ENCODE results near the gene MTUS2. TPM values are rescaled to one million over a fixed set of nuclear protein-coding genes. Genes with fewer than 3 reads are reported as not detected.
"Not testable (repeated sequence)": the region's sequence is repeated elsewhere in the genome, so short reads cannot be mapped to it uniquely, and the experiment has no call there.

Gene MTUS2
- total and polyA plus RNA-seq, 5 donors from 2014 or later, result 0.02 to 0.03 (median 0.03) TPM; not detected in 2

DNA sequence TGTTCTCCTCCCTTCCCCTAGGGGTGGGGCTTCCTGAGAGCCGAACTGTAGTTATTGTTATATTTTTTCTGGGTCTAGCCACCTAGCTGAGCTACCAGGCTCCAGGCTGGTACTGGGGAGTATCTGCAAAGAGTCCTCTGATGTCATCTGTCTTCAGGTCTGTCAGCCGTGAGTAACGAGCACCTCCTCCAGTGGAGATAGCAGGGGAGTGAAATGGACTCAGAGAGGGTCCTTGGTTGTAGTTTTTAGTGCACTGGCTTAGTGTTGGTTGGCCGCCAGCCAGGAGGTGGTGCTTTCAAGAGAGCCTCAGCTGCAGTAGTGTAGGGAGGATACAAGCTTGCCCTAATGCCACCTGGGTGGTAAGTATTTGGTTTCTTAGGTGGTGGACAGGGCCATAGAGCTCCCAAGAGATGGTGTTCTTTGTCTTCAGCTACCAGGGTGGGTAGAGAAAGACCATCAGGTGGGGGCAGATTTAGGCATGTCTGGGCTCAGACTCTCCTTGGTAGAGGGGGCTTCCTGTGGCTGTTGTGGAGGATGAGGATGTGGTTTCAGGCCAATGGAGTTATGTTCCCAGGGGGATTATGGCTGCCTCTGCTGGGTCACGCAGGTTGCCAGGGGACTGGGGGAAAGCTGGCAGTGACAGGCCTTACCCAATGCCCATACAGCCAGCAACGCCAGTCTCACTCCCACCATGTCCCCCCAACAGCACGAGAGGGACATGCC is 525.9 kb downstream of the MTUS2 start:
- H3K4me3 ChIP-seq (ENCODE audit: low read depth, low read length); ATAC-seq (ENCODE audit: low read depth in 2 of 2); H3K9me3 ChIP-seq (ENCODE audit: control insufficient read depth in 2 of 2, low read length in 2 of 2); H3K27ac Mint-ChIP-seq; H3K27me3 ChIP-seq (ENCODE audit: control insufficient read depth, insufficient read depth, low read length); H3K36me3 ChIP-seq (ENCODE audit: control insufficient read depth, insufficient read depth, low read length); H3K27ac ChIP-seq (ENCODE audit: insufficient read depth, low read length, poor library complexity, severe bottlenecking); H3K36me3 Mint-ChIP-seq; H3K9me3 Mint-ChIP-seq; H3K4me1 Mint-ChIP-seq; DNase-seq; H3K4me1 ChIP-seq (ENCODE audit: control insufficient read depth, insufficient read depth, low read length, poor library complexity, severe bottlenecking): not testable (repeated sequence)
- Mint-ChIP-seq H3K4me3 (peak overlapping the region in 1 of 4 donors; percentile 39), H3K27me3 (peaks cover 13% of the 10 kb centered on the region)

DNA sequence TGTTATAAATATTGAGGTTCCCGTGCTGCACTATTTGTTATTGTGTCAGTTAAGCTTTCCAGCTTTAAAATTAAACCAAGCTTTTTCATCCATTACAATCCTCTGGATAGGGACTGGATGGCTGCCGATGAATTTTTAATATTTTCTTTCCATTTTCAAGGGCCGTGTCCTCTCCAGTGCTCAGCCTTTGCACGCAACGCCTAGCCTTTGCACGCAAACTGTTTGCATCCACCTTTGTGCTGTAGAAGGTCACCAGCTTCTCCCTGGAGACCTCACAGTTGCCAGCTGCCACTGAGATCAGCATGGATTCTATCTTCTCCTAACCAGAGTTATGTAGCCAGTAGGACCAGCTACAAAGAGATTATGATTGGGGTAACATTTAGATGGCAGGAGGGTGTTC is 534.9 kb downstream of the MTUS2 start:
- peaks cover 20% of the 10 kb centered on the region for H3K27me3 Mint-ChIP-seq

DNA sequence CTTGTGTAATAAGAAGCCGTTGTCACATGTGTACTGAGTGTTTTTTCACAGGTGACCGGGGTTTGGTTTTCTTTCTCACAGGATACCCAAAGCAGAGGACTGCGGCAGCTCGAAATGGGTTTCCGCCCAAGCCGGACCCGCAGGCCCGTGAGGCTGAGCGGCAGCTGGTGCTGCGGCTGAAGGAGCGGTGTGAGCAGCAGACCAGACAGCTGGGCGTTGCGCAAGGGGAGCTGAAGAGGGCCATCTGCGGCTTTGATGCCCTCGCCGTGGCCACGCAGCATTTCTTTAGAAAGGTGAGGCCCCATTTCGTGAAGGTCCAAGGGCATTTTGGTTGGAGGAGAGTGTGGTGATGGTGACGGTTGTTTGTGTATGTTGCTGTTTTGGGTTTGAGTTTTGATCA is 539.0 kb downstream of the MTUS2 start:
- H3K36me3 ChIP-seq (ENCODE audit: control insufficient read depth, insufficient read depth, low read length), result no peaks in the 10 kb centered on the region
- no peak for ATAC-seq (ENCODE audit: low read depth in 2 of 2)

More for the DNA sequence above, 534.9 kb downstream of the MTUS2 start:
- Mint-ChIP-seq H3K27ac (no peak overlapping the region), H3K36me3 (no peaks in the 10 kb centered on the region), H3K4me1 (no peaks in the 10 kb centered on the region), H3K9me3 (peaks cover 0 to 2% (median 0%) of the 10 kb centered on the region in 7 donors), H3K4me3 (no peak overlapping the region)
- no peak overlapping the region for H3K4me3 ChIP-seq (ENCODE audit: low read depth, low read length)
- no peaks in the 10 kb centered on the region for H3K36me3 ChIP-seq (ENCODE audit: control insufficient read depth, insufficient read depth, low read length)
- ATAC-seq (ENCODE audit: low read depth in 2 of 2) (no peak), DNase-seq (no peak)
- no peaks in the 10 kb centered on the region for H3K27me3 ChIP-seq (ENCODE audit: control insufficient read depth, insufficient read depth, low read length)
- H3K27ac ChIP-seq (ENCODE audit: insufficient read depth, low read length, poor library complexity, severe bottlenecking), result no peak overlapping the region
- H3K9me3 ChIP-seq (ENCODE audit: control insufficient read depth in 2 of 2, low read length in 2 of 2), result no peaks in the 10 kb centered on the region
- H3K4me1 ChIP-seq (ENCODE audit: control insufficient read depth, insufficient read depth, low read length, poor library complexity, severe bottlenecking), result no peaks in the 10 kb centered on the region

DNA sequence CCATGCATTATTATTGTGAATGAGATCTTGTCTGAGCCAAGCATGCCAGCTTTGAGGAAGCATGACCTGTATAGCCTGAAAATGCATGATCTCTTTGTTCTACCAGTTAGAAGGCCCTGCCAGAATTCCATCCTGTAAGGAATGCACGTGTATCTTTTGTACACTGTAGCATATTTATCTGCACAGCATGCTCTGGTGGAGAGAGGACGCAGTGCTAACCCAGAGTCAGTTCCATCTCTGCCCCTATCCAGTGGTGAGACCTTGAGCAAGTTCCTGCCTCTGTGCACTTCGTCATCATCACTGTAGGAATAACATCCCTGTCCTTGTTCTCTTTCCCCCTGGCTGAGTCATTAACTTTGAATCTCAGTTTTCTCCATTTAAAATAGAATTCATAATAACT is 541.6 kb downstream of the MTUS2 start:
- no peaks in the 10 kb centered on the region for H3K9me3 ChIP-seq (ENCODE audit: control insufficient read depth in 2 of 2, low read length in 2 of 2)
- H3K4me1 ChIP-seq (ENCODE audit: control insufficient read depth, insufficient read depth, low read length, poor library complexity, severe bottlenecking), result no peaks in the 10 kb centered on the region
- H3K4me1 Mint-ChIP-seq, result peaks cover 0 to 5% (median 0%) of the 10 kb centered on the region in 4 donors
- H3K27me3 Mint-ChIP-seq, result peaks cover 8% of the 10 kb centered on the region
- no peak for ATAC-seq (ENCODE audit: low read depth in 2 of 2)
- H3K4me3 ChIP-seq (ENCODE audit: low read depth, low read length), result no peak overlapping the region
- no peak overlapping the region for H3K27ac ChIP-seq (ENCODE audit: insufficient read depth, low read length, poor library complexity, severe bottlenecking)
- H3K9me3 Mint-ChIP-seq, result no peaks in the 10 kb centered on the region
- no peaks in the 10 kb centered on the region for H3K27me3 ChIP-seq (ENCODE audit: control insufficient read depth, insufficient read depth, low read length)
- DNase-seq, result no peak
- no peak overlapping the region for H3K4me3 Mint-ChIP-seq
- no peaks in the 10 kb centered on the region for H3K36me3 Mint-ChIP-seq
- no peaks in the 10 kb centered on the region for H3K36me3 ChIP-seq (ENCODE audit: control insufficient read depth, insufficient read depth, low read length)
- H3K27ac Mint-ChIP-seq, result no peak overlapping the region

More for the DNA sequence above, 539.0 kb downstream of the MTUS2 start:
- no peaks in the 10 kb centered on the region for H3K9me3 Mint-ChIP-seq
- Histone ChIP-seq H3K9me3 (ENCODE audit: control insufficient read depth in 2 of 2, low read length in 2 of 2) (no peaks in the 10 kb centered on the region), H3K27me3 (ENCODE audit: control insufficient read depth, insufficient read depth, low read length) (no peaks in the 10 kb centered on the region), H3K27ac (ENCODE audit: insufficient read depth, low read length, poor library complexity, severe bottlenecking) (no peak overlapping the region), H3K4me1 (ENCODE audit: control insufficient read depth, insufficient read depth, low read length, poor library complexity, severe bottlenecking) (no peaks in the 10 kb centered on the region), H3K4me3 (ENCODE audit: low read depth, low read length) (no peak overlapping the region)
- no peak overlapping the region for H3K27ac Mint-ChIP-seq
- DNase-seq, result no peak
- H3K36me3 Mint-ChIP-seq, result no peaks in the 10 kb centered on the region
- H3K4me3 Mint-ChIP-seq, result no peak overlapping the region
- H3K4me1 Mint-ChIP-seq, result peaks cover 0 to 5% (median 0%) of the 10 kb centered on the region in 4 donors
- H3K27me3 Mint-ChIP-seq, result peaks cover 11% of the 10 kb centered on the region

DNA sequence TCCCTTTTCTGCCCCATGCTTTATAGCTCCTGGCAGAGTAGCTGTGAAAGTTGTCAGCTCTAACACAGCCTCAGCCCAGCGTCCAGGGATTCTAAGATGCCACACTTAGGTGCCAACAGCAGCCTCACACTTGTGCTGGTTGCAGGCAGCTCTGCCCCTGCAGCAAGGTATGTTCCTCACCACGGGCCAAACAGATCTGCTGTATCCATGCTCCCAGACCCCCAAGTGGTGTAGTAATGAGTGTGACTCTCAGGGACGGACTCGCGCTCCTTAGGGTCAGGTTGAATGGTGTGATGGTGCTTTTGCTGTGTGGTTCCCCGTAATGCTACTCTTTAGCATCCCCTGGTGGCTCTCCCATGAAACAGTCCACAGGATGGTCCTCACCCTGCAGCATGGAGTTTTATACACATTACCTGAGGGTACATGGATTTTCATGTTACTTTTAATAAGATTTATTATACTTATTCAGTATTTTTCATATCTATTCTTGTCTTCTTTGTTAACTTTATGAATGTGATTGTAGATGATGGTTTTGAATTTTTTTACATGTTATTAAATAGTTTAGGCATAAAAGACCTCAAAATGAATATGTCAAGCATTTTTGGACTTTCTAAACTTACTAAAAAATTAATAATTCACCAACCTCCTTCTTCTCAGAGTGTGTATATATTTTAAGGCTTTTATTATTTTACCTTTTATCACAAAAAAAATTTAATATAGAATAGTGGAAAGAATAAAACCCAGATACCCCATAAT is 542.9 kb downstream of the MTUS2 start:
- Mint-ChIP-seq H3K9me3 (no peaks in the 10 kb centered on the region), H3K27ac (no peak overlapping the region), H3K36me3 (no peaks in the 10 kb centered on the region), H3K4me3 (peak overlapping the region in 1 of 4 donors; percentile 41), H3K27me3 (peaks cover 8% of the 10 kb centered on the region), H3K4me1 (peaks cover 0 to 5% (median 0%) of the 10 kb centered on the region in 4 donors)
- H3K4me1 ChIP-seq (ENCODE audit: control insufficient read depth, insufficient read depth, low read length, poor library complexity, severe bottlenecking), result no peaks in the 10 kb centered on the region
- no peaks in the 10 kb centered on the region for H3K36me3 ChIP-seq (ENCODE audit: control insufficient read depth, insufficient read depth, low read length)
- peak overlapping the region; percentile 7 for H3K4me3 ChIP-seq (ENCODE audit: low read depth, low read length)
- ATAC-seq (ENCODE audit: low read depth in 2 of 2) (peak; percentile 46 to 67), DNase-seq (peak in 2 of 3 donors; percentile 20 to 51)
- H3K27me3 ChIP-seq (ENCODE audit: control insufficient read depth, insufficient read depth, low read length), result no peaks in the 10 kb centered on the region
- H3K27ac ChIP-seq (ENCODE audit: insufficient read depth, low read length, poor library complexity, severe bottlenecking), result no peak overlapping the region
- H3K9me3 ChIP-seq (ENCODE audit: control insufficient read depth in 2 of 2, low read length in 2 of 2), result no peaks in the 10 kb centered on the region

DNA sequence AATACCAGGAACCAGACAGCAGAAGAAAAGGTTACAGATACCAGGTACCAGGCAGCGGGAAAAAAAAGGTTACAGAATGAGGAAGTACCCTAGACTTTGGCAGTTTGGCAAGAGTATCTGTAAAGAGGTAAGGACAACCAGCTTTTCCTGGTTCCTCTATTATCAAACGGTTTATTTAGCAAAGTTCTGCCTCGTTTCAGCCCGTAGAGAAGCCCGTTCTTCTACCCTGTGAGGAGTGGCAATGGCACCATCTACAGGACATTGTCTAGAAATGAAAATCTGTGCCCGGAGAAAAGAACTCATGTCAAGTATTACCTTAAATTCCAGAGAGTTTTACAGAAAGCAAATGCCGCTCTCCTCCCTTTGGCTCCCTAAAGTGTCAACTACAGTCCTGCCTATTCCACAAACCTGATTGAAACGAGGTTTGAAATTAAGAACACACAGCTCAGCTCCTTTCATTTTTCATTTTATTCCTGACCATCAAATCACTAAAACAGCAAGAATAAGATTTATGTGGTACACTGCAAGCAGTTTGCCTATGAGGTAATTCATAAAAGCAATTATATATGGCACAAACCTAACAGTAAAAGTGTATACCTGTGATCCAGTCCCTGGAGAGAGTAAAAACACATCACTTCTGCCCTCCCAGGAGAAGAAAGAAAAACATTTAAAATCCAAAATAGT is 549.1 kb downstream of the MTUS2 start:
- Histone ChIP-seq H3K4me3 (ENCODE audit: low read depth, low read length) (no peak overlapping the region), H3K4me1 (ENCODE audit: control insufficient read depth, insufficient read depth, low read length, poor library complexity, severe bottlenecking) (no peaks in the 10 kb centered on the region), H3K27me3 (ENCODE audit: control insufficient read depth, insufficient read depth, low read length) (no peaks in the 10 kb centered on the region), H3K9me3 (ENCODE audit: control insufficient read depth in 2 of 2, low read length in 2 of 2) (no peaks in the 10 kb centered on the region), H3K36me3 (ENCODE audit: control insufficient read depth, insufficient read depth, low read length) (no peaks in the 10 kb centered on the region), H3K27ac (ENCODE audit: insufficient read depth, low read length, poor library complexity, severe bottlenecking) (no peak overlapping the region)
- Mint-ChIP-seq H3K36me3 (no peaks in the 10 kb centered on the region), H3K9me3 (no peaks in the 10 kb centered on the region), H3K27ac (no peak overlapping the region), H3K4me3 (no peak overlapping the region), H3K27me3 (peaks cover 8% of the 10 kb centered on the region), H3K4me1 (peaks cover 0 to 2% (median 0%) of the 10 kb centered on the region in 4 donors)
- ATAC-seq (ENCODE audit: low read depth in 2 of 2) (no peak), DNase-seq (peak in 1 of 3 donors; percentile 8)

DNA sequence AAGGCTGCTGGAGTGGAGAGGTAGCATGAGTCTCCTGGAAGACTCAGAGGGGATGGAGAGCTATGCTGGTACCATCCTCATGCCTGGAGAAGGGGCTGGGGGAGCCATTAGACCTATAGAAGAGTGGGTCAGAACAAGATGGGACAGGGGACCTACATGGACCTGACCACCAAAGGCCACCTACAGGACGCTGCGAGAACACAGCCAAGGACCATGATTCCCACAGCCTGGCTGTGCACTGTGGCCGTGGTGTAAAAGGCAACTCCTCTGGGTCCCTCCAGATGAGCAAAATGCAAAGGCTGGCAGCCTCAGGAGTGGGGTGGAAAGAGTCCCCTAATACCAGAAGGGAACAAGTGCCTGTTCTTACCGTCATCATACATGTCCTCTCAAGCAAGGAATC is 559.1 kb downstream of the MTUS2 start:
- ATAC-seq (ENCODE audit: low read depth in 2 of 2), result no peak
- Histone ChIP-seq H3K36me3 (ENCODE audit: control insufficient read depth, insufficient read depth, low read length) (no peaks in the 10 kb centered on the region), H3K9me3 (ENCODE audit: control insufficient read depth in 2 of 2, low read length in 2 of 2) (peaks cover 0 to 8% of the 10 kb centered on the region in 2 experiments), H3K27ac (ENCODE audit: insufficient read depth, low read length, poor library complexity, severe bottlenecking) (no peak overlapping the region), H3K4me3 (ENCODE audit: low read depth, low read length) (no peak overlapping the region), H3K27me3 (ENCODE audit: control insufficient read depth, insufficient read depth, low read length) (no peaks in the 10 kb centered on the region), H3K4me1 (ENCODE audit: control insufficient read depth, insufficient read depth, low read length, poor library complexity, severe bottlenecking) (no peaks in the 10 kb centered on the region)
- peaks cover 6% of the 10 kb centered on the region for H3K27me3 Mint-ChIP-seq
- DNase-seq, result no peak
- peaks cover 0 to 8% (median 3%) of the 10 kb centered on the region in 7 donors for H3K9me3 Mint-ChIP-seq
- no peak overlapping the region for H3K4me3 Mint-ChIP-seq
- no peak overlapping the region for H3K27ac Mint-ChIP-seq
- no peaks in the 10 kb centered on the region for H3K36me3 Mint-ChIP-seq
- H3K4me1 Mint-ChIP-seq, result no peaks in the 10 kb centered on the region
